Stomach smooth muscle (tissue), 2 donors: Measurements from ENCODE around the gene MORN1.
"Not testable (repeated sequence)": the region's sequence is repeated elsewhere in the genome, so short reads cannot be mapped to it uniquely, and the experiment has no call there.

Source experiments
- H3K27ac ChIP-seq: one replicate; pipeline ENCODE4 v1.7.0; 2013; ENCODE audit warnings: mild to moderate bottlenecking, low read length, inconsistent platforms
- H3K27me3 ChIP-seq, 2 donors: one replicate each; pipeline ENCODE4 v1.7.0; 2013; ENCODE audit warnings: low read length in 2 of 2; ENCODE audit not compliant: insufficient read depth in 2 of 2, control insufficient read depth in 1 of 2
- H3K36me3 ChIP-seq, 2 donors: one replicate each; pipeline ENCODE4 v1.7.0; 2013; ENCODE audit warnings: low read length in 2 of 2; ENCODE audit not compliant: control insufficient read depth in 2 of 2, insufficient read depth in 2 of 2
- H3K4me1 ChIP-seq: one replicate; pipeline ENCODE4 v1.7.0; 2013; ENCODE audit warnings: low read length; ENCODE audit not compliant: control insufficient read depth, insufficient read depth
- H3K4me3 ChIP-seq, 2 donors: one replicate each; pipeline ENCODE4 v1.7.0; 2013; ENCODE audit warnings: low read length in 2 of 2
- H3K9ac ChIP-seq, 2 donors: one replicate each; pipeline ENCODE4 v1.7.0; 2013; ENCODE audit warnings: low read length in 2 of 2, mild to moderate bottlenecking in 1 of 2
- H3K9me3 ChIP-seq, 2 donors: one replicate each; pipeline ENCODE4 v1.7.0; 2013; ENCODE audit warnings: low read length in 2 of 2; ENCODE audit not compliant: control insufficient read depth in 2 of 2
- donor health status: healthy.
- donor health status: Pancreatic carcinoma.

The MORN1 gene

GRCh38 chr1:2391041-2391930 is at the start of gene MORN1, which contains the start of gene RER1:
MORN1 (minus strand) TSS chr1:2391554; CDS start chr1:2391533, 21 bp downstream.
RER1 (plus strand) TSS chr1:2391841; CDS start chr1:2395791, 3,950 bp downstream.
- peaks cover 10 to 19% of the 10 kb centered on the region in 2 donors for H3K36me3 ChIP-seq
- no peaks in the 10 kb centered on the region for H3K9me3 ChIP-seq
- H3K27me3 ChIP-seq, result no peaks in the 10 kb centered on the region
- peak within 1 kb of the TSS; percentile 90 for H3K4me3 ChIP-seq
- H3K4me1 ChIP-seq, result peaks cover 39% of the 10 kb centered on the region
- peak within 1 kb of the TSS; percentile 62 for H3K27ac ChIP-seq
- peak within 1 kb of the TSS; percentile 76 for H3K9ac ChIP-seq

DNA sequence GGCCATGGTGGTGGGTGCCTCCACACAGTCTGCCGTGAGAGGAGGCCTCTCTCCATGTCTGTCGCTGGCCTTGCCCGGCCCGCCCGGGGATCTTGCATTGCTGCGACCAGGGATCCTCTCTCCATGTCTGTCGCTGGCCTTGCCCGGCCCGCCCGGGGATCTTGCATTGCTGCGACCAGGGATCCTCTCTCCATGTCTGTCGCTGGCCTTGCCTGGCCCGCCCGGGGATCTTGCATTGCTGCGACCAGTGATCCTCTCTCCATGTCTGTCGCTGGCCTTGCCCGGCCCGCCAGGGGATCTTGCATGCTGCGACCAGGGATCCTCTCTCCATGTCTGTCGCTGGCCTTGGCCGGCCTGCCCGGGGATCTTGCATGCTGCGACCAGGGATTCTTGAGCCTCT is 49.0 kb upstream of the MORN1 start:
- H3K4me3 ChIP-seq, H3K36me3 ChIP-seq, H3K4me1 ChIP-seq, H3K27ac ChIP-seq, H3K9ac ChIP-seq, H3K9me3 ChIP-seq: not testable (repeated sequence)
- peaks cover 20 to 32% of the 10 kb centered on the region in 2 donors for H3K27me3 ChIP-seq

DNA sequence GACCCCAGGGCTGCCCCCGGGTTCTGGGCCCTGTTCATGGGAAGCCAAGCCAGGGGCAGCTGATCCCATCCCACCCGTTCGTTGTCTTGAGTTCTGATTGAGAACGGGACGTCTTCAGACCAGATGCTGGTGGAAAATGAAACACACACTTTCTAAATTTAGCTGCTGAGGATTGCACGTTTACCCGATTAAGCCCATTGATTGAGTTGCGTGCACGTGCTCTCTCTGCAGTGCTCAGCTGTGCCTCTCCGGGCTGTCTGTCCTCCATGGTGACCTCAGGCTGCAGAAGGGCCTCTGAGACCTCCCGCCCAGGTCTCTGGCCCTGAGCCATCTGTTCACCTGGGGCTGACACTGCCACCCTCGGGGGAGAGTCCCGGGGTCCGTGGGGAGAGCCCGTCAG is 48.0 kb upstream of the MORN1 start:
- no peak overlapping the region for H3K9ac ChIP-seq
- H3K4me1 ChIP-seq, result no peaks in the 10 kb centered on the region
- no peaks in the 10 kb centered on the region for H3K36me3 ChIP-seq
- peaks cover 16 to 26% of the 10 kb centered on the region in 2 donors for H3K27me3 ChIP-seq
- H3K4me3 ChIP-seq, result no peak overlapping the region
- no peaks in the 10 kb centered on the region for H3K9me3 ChIP-seq
- no peak overlapping the region for H3K27ac ChIP-seq

DNA sequence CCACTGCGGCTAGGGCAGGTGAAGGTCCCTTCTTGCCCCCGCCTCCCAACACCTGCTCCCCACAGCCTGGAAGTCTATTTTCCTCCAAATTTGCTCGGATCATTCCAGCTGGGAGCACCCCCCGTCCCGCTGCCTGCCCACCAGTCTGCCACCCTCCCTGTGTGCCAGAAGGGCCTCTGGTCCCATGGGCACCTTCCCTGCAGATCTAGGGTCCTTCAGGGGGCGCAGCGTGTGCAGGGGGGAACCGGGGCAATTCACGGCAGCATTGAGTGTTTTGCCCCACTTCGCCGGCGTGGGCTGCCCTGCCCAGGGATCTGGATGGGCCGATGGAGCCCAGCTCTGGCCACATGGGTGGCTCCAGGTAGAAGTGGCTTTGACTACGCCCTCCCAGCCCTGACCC is 47.3 kb upstream of the MORN1 start:
- no peaks in the 10 kb centered on the region for H3K36me3 ChIP-seq
- H3K9ac ChIP-seq, result no peak overlapping the region
- no peak overlapping the region for H3K4me3 ChIP-seq
- H3K27ac ChIP-seq, result no peak overlapping the region
- no peaks in the 10 kb centered on the region for H3K9me3 ChIP-seq
- H3K4me1 ChIP-seq, result no peaks in the 10 kb centered on the region
- H3K27me3 ChIP-seq, result peaks cover 16 to 23% of the 10 kb centered on the region in 2 donors

DNA sequence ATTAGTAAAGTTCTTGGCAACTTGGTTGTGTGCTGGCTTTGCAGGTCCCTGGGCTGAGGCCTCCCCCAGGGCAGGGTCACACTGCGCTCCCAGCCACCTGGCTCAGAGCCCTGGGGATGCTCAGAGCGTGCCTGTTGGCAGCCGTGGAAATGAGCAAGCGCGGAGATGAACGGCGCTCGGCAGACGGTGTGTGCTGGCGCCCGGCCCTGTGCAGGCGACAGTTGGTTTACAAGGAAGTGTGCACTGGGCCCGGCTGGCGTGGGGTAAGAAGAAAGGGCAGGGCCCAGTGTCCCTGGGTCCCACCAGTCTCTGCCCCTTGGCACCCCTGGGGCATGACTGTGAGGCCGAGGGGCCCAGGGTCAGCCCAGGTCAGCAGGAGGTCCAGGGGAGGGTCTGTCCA is 46.7 kb upstream of the MORN1 start:
- H3K9ac ChIP-seq, result no peak overlapping the region

GRCh38 chr1:2437617-2438016 is 46.3 kb upstream of the MORN1 start:
- Histone ChIP-seq H3K4me3 (no peak overlapping the region), H3K36me3 (no peaks in the 10 kb centered on the region), H3K27ac (no peak overlapping the region), H3K9ac (no peak overlapping the region), H3K4me1 (no peaks in the 10 kb centered on the region), H3K27me3 (peaks cover 18% of the 10 kb centered on the region in 2 donors), H3K9me3 (no peaks in the 10 kb centered on the region)

More for the DNA sequence above, 46.7 kb upstream of the MORN1 start:
- no peaks in the 10 kb centered on the region for H3K36me3 ChIP-seq
- no peaks in the 10 kb centered on the region for H3K9me3 ChIP-seq
- no peaks in the 10 kb centered on the region for H3K4me1 ChIP-seq
- no peak overlapping the region for H3K4me3 ChIP-seq
- no peak overlapping the region for H3K27ac ChIP-seq
- H3K27me3 ChIP-seq, result peaks cover 21 to 22% of the 10 kb centered on the region in 2 donors

GRCh38 chr1:2436876-2437275 is 45.5 kb upstream of the MORN1 start:
- Histone ChIP-seq H3K27ac (no peak overlapping the region), H3K4me1 (no peaks in the 10 kb centered on the region), H3K27me3 (peaks cover 15 to 21% of the 10 kb centered on the region in 2 donors), H3K4me3 (no peak overlapping the region), H3K36me3 (no peaks in the 10 kb centered on the region), H3K9me3 (no peaks in the 10 kb centered on the region), H3K9ac (no peak overlapping the region)

DNA sequence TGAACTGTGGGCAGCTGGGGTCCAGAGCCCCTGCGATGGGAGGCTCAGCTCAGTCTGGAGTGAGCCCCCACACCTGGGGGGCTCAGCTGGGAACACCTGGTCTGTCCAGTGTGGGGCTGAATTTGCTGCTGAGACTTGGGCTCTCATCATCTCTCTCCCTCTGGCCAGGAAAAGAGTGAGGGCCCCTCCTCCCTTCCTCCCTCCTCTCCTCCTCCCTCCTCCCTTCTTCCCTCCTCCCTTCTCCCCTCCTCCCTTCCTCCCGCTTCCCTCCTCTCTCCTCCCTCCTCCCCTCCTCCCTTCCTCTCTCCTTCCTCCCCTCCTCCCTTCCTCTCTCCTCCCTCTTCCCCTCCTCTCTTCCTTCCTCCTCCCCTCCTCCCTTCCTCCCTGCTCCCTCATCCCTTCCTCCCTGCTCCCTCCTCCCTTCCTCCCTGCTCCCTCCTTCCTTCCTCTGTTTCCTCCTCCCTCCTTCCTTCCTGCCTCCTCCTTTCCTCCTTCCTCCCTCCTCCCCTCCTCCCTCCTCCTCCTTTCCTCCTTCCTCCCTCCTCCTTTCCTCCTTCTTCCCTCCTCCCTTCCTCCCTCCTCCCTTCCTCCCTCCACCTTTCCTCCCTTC is 44.5 kb upstream of the MORN1 start:
- no peaks in the 10 kb centered on the region for H3K36me3 ChIP-seq
- no peak overlapping the region for H3K4me3 ChIP-seq
- no peaks in the 10 kb centered on the region for H3K4me1 ChIP-seq
- H3K27ac ChIP-seq, result no peak overlapping the region
- peaks cover 19 to 21% of the 10 kb centered on the region in 2 donors for H3K27me3 ChIP-seq
- no peak overlapping the region for H3K9ac ChIP-seq
- H3K9me3 ChIP-seq, result no peaks in the 10 kb centered on the region

DNA sequence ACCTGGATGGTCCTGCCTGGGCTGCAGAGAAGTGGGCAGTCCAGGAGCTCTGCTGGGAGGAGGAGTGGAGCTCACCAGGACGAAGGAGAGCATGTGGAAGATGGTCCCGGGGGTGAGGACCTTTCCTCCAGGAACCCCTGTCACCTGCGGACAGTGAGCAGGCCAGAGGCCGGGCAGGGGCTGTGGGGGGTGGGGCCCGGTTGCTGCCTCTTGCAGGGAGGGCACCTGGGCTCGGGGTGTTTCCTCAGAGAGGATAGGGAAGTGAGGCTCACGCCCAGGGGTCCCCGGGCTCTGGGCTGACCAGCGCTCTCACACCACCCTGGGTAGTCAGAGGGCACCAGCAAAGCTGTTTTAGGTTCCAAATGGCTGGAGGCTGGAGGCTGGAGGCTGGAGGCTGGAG is 43.7 kb upstream of the MORN1 start:
- H3K9ac ChIP-seq, result no peak overlapping the region
- no peaks in the 10 kb centered on the region for H3K36me3 ChIP-seq
- no peak overlapping the region for H3K27ac ChIP-seq
- H3K4me3 ChIP-seq, result no peak overlapping the region
- peaks cover 0 to 1% of the 10 kb centered on the region in 2 donors for H3K9me3 ChIP-seq
- no peaks in the 10 kb centered on the region for H3K4me1 ChIP-seq
- H3K27me3 ChIP-seq, result peaks cover 20 to 23% of the 10 kb centered on the region in 2 donors

DNA sequence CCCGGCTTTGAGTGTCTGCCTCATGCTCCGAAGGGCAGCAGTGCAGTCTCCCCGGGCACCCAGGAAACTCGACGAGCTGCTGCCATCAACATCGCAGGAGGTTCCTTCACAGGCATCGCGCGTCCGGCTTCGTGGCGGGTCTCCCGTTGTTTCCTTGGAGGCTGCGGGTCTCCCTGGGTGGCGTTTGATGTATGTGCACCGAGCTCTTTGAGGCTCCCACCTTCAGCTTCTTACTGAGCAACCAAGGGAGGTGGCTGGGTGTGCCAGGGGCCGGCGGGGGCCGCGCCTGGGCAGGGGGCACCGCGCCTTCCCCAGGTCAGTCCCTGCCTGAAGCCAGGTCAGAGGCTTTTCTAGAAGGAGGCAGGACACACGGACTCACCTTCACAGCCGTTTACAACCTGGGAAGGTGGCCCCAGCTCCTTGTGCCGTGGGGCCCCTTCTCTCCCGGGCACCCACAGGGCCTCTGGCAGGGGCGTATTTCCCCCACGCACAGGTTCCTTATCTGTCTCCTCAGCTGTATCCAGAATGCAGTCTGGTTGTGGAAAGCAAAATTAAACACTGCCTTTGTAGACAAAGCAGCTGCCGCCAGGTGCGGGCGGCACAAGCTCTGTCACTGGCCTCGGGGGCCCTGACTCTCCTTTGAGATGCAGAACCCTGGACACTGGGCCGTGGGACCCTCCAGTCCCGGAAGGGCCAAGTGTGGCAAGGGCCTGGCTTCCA is 42.7 kb upstream of the MORN1 start:
- Histone ChIP-seq H3K4me1 (no peaks in the 10 kb centered on the region), H3K27me3 (peaks cover 20 to 27% of the 10 kb centered on the region in 2 donors), H3K36me3 (no peaks in the 10 kb centered on the region), H3K9me3 (peaks cover 0 to 3% of the 10 kb centered on the region in 2 donors), H3K27ac (no peak overlapping the region), H3K9ac (no peak overlapping the region), H3K4me3 (no peak overlapping the region)
